Measurements from ENCODE around the gene AUNIP. TPM values are rescaled to one million over a fixed set of nuclear protein-coding genes. Genes with fewer than 3 reads are reported as not detected.

AUNIP gene
- total RNA-seq, 1 experiment from 2014 or later, result 11.0 TPM

GRCh38 chr1:25878690-25879089 is 19.4 kb upstream of the AUNIP start:
- H3K27ac ChIP-seq, result peak overlapping the region; percentile 27; the same call in 1 of the 2 replicates
- CTCF ChIA-PET, result no interaction called here
- peaks cover 37% of the 10 kb centered on the region for H3K4me1 ChIP-seq (replicated peaks; ENCODE audit: insufficient read depth)
- no peak overlapping the region for H3K4me3 ChIP-seq
- H3K36me3 ChIP-seq (ENCODE audit: low read depth), result no peaks in the 10 kb centered on the region
- intact Hi-C loops (cut with micrococcal nuclease; ENCODE audit: unreplicated experiment), result loop anchor here (1.0 kb wide), 1 partner anchor 14 kb away; no protein-coding TSS in a partner anchor
- peaks cover 11% of the 10 kb centered on the region for H3K79me2 ChIP-seq (ENCODE audit: low read depth)
- H3K27me3 ChIP-seq (ENCODE audit: insufficient read depth, low read depth), result no peaks in the 10 kb centered on the region
- no peaks in the 10 kb centered on the region for H4K20me1 ChIP-seq (ENCODE audit: insufficient read depth)
- peaks cover 10% of the 10 kb centered on the region for H3F3A ChIP-seq (ENCODE audit: insufficient read depth, low read depth)
- H2AFZ ChIP-seq, result no peak overlapping the region
- no TSS peak for BruUV-seq (replicated peaks)
- H3K4me2 ChIP-seq, result peak overlapping the region; percentile 50
- no peaks in the 10 kb centered on the region for H3K9me3 ChIP-seq (ENCODE audit: insufficient read depth, low read depth)
- TF ChIP-seq CTCF (conservative IDR thresholded peaks at IDR 0.05) (no peak), EZH2 (IDR thresholded peaks at IDR 0.05; ENCODE audit: low read depth) (no peak)
- POLR2A ChIA-PET (ENCODE audit: unreplicated experiment), result interaction anchor here (0.6 to 0.9 kb wide), 2 partner anchors 11 to 1906 kb away, joined by 3 to 13 read pairs; no protein-coding TSS in a partner anchor
- H3K9me2 ChIP-seq (ENCODE audit: insufficient read depth), result no peaks in the 10 kb centered on the region
- peak in 1 of 2 experiments; percentile 56 for DNase-seq

GRCh38 chr1:25877155-25877554 is 17.9 kb upstream of the AUNIP start:
- Histone ChIP-seq H3K9me3 (ENCODE audit: insufficient read depth, low read depth) (no peaks in the 10 kb centered on the region), H3K36me3 (ENCODE audit: low read depth) (no peaks in the 10 kb centered on the region), H3K27me3 (ENCODE audit: insufficient read depth, low read depth) (no peaks in the 10 kb centered on the region), H3K27ac (no peak overlapping the region), H3K4me2 (no peak overlapping the region), H3K4me1 (replicated peaks; ENCODE audit: insufficient read depth) (peaks cover 49% of the 10 kb centered on the region), H3F3A (ENCODE audit: insufficient read depth, low read depth) (peaks cover 10% of the 10 kb centered on the region), H3K79me2 (ENCODE audit: low read depth) (peaks cover 24% of the 10 kb centered on the region), H4K20me1 (ENCODE audit: insufficient read depth) (no peaks in the 10 kb centered on the region), H2AFZ (no peak overlapping the region), H3K4me3 (no peak overlapping the region), H3K9me2 (ENCODE audit: insufficient read depth) (no peaks in the 10 kb centered on the region)
- BruUV-seq (replicated peaks), result no TSS peak
- intact Hi-C loops (cut with micrococcal nuclease; ENCODE audit: unreplicated experiment), result no loop called here
- DNase-seq, result no peak
- ChIA-PET POLR2A (ENCODE audit: unreplicated experiment) (interaction anchor here (0.6 kb wide), 1 partner anchor 16 kb away, joined by 4 read pairs; no protein-coding TSS in a partner anchor), CTCF (no interaction called here)
- no peak for TF ChIP-seq CTCF (conservative IDR thresholded peaks at IDR 0.05)
- TF ChIP-seq EZH2 (IDR thresholded peaks at IDR 0.05; ENCODE audit: low read depth), result no peak

DNA sequence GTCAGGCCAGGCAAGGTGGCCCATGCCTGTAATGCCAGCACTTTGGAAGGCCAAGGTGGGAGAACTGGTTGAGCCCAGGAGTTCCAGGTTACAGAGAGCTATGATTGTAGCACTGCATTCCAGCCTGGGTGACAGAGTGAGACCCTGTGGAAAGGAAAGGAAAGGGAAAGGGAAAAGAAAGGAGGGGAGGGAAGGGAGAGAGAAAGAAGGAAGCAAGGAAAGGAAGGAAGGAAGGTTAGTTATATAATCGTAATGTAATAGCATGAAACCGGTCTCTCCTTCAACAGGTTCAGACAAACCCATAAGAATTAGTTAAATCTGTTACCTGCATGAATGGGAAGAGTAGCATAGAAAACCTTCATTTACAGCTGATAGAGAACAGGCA is 17.4 kb upstream of the AUNIP start:
- no peaks in the 10 kb centered on the region for H3K9me3 ChIP-seq (ENCODE audit: insufficient read depth, low read depth)
- H3K79me2 ChIP-seq (ENCODE audit: low read depth), result peaks cover 27% of the 10 kb centered on the region
- no peak overlapping the region for H3K4me3 ChIP-seq
- H4K20me1 ChIP-seq (ENCODE audit: insufficient read depth), result no peaks in the 10 kb centered on the region
- POLR2A ChIA-PET (ENCODE audit: unreplicated experiment), result interaction anchor here (0.6 kb wide), 1 partner anchor 16 kb away, joined by 4 read pairs; no protein-coding TSS in a partner anchor
- H2AFZ ChIP-seq, result no peak overlapping the region
- BruUV-seq (replicated peaks), result no TSS peak
- peaks cover 10% of the 10 kb centered on the region for H3F3A ChIP-seq (ENCODE audit: insufficient read depth, low read depth)
- peak overlapping the region; percentile 71 for H3K27ac ChIP-seq
- no peak for DNase-seq
- H3K4me1 ChIP-seq (replicated peaks; ENCODE audit: insufficient read depth), result peaks cover 49% of the 10 kb centered on the region
- intact Hi-C loops (cut with micrococcal nuclease; ENCODE audit: unreplicated experiment), result no loop called here
- CTCF ChIA-PET, result no interaction called here
- no peaks in the 10 kb centered on the region for H3K9me2 ChIP-seq (ENCODE audit: insufficient read depth)
- H3K4me2 ChIP-seq, result peak overlapping the region; percentile 80; the same call in 1 of the 2 replicates
- H3K36me3 ChIP-seq (ENCODE audit: low read depth), result no peaks in the 10 kb centered on the region
- no peak for TF ChIP-seq CTCF (conservative IDR thresholded peaks at IDR 0.05)
- TF ChIP-seq EZH2 (IDR thresholded peaks at IDR 0.05; ENCODE audit: low read depth), result no peak
- H3K27me3 ChIP-seq (ENCODE audit: insufficient read depth, low read depth), result no peaks in the 10 kb centered on the region

Measured in PC-9 (cell line).